Right atrium auricular region (tissue), 2 donors: ENCODE data around the gene DEPDC1. TPM values are rescaled to one million over a fixed set of nuclear protein-coding genes. Genes with fewer than 3 reads are reported as not detected.

ENCODE experiments used
- DNase-seq: peaks from one replicate; pipeline ENCODE4 v3.0.0-alpha.2; 2019; ENCODE audit warnings: low spot score
- H3K27ac ChIP-seq, 2 donors: fragments of 200-600 bp; sonication (generic); 1 replicate in 1 of 2; 2 replicates in 1 of 2; pipeline ENCODE4 v1.5.1; 2016 to 2019
- H3K27me3 ChIP-seq, 2 donors: fragments of 200-600 bp; sonication (generic); one replicate each; pipeline versions ENCODE4 v1.5.1 to v1.6.0; 2017 to 2019
- H3K36me3 ChIP-seq: fragments of 200-600 bp; sonication (generic); one replicate; pipeline ENCODE4 v1.5.1; 2016
- H3K4me1 ChIP-seq, 2 donors: fragments of 200-600 bp; sonication (generic); one replicate each; pipeline versions ENCODE4 v1.5.1 to v1.6.0; 2017 to 2019
- H3K4me3 ChIP-seq, 2 donors: fragments of 200-600 bp; sonication (generic); 1 replicate in 1 of 2; 2 replicates in 1 of 2; pipeline ENCODE4 v1.5.1; 2017 to 2019; ENCODE audit warnings: mild to moderate bottlenecking in 1 of 2, moderate library complexity in 1 of 2
- H3K9me3 ChIP-seq, 2 donors: fragments of 200-600 bp; sonication (generic); one replicate each; pipeline ENCODE4 v1.5.1; 2019
- total RNA-seq, 2 donors: library from RNA; depleted of rRNA; stranded (reverse); fragments of >200 nt; gene quantifications; one replicate each; pipeline ENCODE4 v1.1.0, GENCODE V29; 2016
- TF ChIP-seq, protein P1 (sequence below), 2 donors: fragments of 200-600 bp; sonication (generic); IDR thresholded peaks; one replicate each; pipeline ENCODE4 v1.5.1; 2019; ENCODE audit warnings: antibody characterized with exemption in 2 of 2

The DEPDC1 gene
- total RNA-seq, 2 donors from 2014 or later, result 1.4 TPM; not detected in 1

DNA sequence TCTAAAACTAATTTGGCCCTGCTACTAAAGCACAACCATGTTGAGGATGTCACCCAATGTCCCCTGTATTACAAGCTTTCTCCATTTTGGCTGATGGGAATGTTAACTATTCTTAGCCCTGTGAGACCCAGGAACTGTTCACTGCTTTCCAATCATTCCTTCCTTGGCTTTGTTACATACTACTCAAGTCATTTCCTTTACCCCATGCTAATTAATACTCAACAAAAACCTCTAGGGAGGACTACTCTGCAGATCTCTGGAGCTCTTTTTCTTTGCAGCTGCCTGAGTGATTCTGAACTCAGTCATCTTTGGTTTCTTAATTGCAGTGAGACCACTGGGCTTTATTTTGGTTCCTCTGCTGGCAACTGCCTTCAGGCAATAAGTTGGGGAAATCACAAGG lies 23.8 kb downstream of the DEPDC1 start:
- TF ChIP-seq, protein P1, sequence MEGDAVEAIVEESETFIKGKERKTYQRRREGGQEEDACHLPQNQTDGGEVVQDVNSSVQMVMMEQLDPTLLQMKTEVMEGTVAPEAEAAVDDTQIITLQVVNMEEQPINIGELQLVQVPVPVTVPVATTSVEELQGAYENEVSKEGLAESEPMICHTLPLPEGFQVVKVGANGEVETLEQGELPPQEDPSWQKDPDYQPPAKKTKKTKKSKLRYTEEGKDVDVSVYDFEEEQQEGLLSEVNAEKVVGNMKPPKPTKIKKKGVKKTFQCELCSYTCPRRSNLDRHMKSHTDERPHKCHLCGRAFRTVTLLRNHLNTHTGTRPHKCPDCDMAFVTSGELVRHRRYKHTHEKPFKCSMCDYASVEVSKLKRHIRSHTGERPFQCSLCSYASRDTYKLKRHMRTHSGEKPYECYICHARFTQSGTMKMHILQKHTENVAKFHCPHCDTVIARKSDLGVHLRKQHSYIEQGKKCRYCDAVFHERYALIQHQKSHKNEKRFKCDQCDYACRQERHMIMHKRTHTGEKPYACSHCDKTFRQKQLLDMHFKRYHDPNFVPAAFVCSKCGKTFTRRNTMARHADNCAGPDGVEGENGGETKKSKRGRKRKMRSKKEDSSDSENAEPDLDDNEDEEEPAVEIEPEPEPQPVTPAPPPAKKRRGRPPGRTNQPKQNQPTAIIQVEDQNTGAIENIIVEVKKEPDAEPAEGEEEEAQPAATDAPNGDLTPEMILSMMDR (IDR thresholded peaks at IDR 0.05), result no peak
- Histone ChIP-seq H3K27ac (no peak overlapping the region), H3K27me3 (no peaks in the 10 kb centered on the region), H3K36me3 (no peaks in the 10 kb centered on the region), H3K4me1 (no peaks in the 10 kb centered on the region), H3K9me3 (peaks cover 0 to 5% of the 10 kb centered on the region in 2 donors), H3K4me3 (no peak overlapping the region)
- DNase-seq, result no peak

DNA sequence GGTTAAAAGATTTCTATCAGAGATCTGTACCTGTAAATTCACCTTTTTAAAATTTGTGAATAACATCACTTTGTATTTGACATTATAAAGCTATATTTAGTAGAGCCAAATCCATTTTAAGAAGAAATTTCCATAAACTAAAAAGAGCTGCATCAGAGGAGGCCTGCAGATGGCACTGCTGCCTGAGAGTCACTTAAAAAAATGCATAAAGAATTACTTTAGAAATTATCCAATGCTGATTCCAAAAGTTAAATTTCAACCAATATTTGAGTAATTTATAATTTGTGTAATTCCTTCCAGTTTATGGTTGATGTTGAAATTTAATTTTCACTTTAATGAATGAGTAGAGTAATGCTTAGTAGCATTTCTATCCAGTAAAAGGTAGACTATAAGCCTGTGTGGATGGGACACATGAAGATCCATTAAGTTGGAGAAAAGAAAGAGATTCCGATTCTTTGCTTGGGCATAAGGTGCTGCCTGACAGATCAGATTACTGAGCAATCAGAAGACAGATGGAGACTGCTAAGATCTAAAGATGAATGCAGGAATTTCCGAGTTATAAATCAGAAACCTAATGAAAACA lies 26.4 kb downstream of the DEPDC1 start:
- Histone ChIP-seq H3K27ac (no peak overlapping the region), H3K4me3 (no peak overlapping the region), H3K27me3 (no peaks in the 10 kb centered on the region), H3K9me3 (peaks cover 0 to 5% of the 10 kb centered on the region in 2 donors), H3K36me3 (no peaks in the 10 kb centered on the region), H3K4me1 (no peaks in the 10 kb centered on the region)
- TF ChIP-seq, protein P1 (IDR thresholded peaks at IDR 0.05), result peak in 1 of 2 donors; percentile 64
- DNase-seq, result no peak

DNA sequence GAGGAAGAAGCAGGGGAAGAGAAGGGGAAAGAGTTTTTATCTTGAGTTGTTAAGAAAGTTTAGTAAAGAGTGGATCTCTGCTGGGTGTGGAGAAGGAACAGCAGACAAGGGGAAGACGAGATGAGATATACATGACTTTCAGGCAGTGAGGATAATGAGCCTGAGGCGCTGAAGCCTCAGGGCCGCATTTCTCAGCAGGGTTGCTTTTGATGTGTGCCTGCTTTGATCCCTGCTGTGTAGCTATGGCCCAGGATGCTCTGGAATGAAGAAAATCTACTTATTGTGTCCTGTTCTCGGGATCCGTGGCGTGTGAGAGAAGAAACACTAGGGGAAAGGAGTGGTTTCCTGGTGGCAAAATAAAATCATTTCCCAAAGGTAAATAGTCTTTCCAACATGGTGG lies 32.0 kb downstream of the DEPDC1 start:
- Histone ChIP-seq H3K27ac (no peak overlapping the region), H3K9me3 (peaks cover 0 to 13% of the 10 kb centered on the region in 2 donors), H3K27me3 (no peaks in the 10 kb centered on the region), H3K4me1 (no peaks in the 10 kb centered on the region), H3K4me3 (no peak overlapping the region), H3K36me3 (no peaks in the 10 kb centered on the region)
- DNase-seq, result no peak
- TF ChIP-seq, protein P1 (IDR thresholded peaks at IDR 0.05), result no peak

DNA sequence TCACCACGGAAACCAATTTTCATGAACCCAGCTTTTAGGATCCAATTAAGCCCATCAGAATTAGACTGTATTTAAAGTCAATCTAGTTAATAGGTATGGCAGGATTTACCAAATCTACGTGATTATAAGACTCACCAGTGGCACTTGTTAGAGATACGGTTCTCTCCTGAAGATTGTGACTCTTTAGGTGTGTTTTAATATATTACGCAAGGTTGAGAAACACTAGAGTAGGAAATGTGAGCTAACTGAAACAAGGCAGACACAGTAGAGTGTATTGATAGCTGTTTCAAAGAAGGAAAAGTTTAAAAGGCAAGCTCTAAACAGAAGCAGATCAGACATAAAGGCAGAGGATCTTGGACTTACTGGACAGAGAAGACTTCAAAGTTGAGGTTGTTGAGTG lies 35.9 kb downstream of the DEPDC1 start:
- no peak overlapping the region for H3K4me3 ChIP-seq
- H3K9me3 ChIP-seq, result peaks cover 0 to 13% of the 10 kb centered on the region in 2 donors
- H3K27ac ChIP-seq, result no peak overlapping the region
- H3K4me1 ChIP-seq, result no peaks in the 10 kb centered on the region
- no peaks in the 10 kb centered on the region for H3K36me3 ChIP-seq
- TF ChIP-seq, protein P1 (IDR thresholded peaks at IDR 0.05), result no peak
- no peak for DNase-seq
- H3K27me3 ChIP-seq, result no peaks in the 10 kb centered on the region

DNA sequence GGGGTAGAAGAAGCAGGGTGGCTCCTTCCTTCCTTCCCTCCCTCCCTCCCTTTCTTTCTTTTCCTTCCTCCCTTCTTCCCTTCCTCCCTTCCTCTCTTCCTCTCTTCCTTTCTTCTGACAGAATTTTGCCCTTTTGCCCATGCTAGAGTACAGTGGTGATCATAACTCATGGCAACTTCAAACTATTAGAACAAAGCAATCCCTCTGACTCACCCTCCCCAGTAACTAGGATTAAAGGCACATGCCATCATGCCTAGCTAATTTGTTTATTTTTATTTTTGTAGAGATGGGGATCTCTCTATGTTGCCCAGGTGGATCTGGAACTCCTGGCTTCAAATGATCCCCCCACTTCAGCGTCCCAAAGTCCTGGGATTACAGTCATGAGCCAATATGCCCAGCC lies 37.1 kb downstream of the DEPDC1 start:
- TF ChIP-seq, protein P1 (IDR thresholded peaks at IDR 0.05), result no peak
- Histone ChIP-seq H3K4me1 (no peaks in the 10 kb centered on the region), H3K27ac (no peak overlapping the region), H3K4me3 (no peak overlapping the region), H3K36me3 (no peaks in the 10 kb centered on the region), H3K9me3 (peaks cover 0 to 13% of the 10 kb centered on the region in 2 donors), H3K27me3 (no peaks in the 10 kb centered on the region)
- no peak for DNase-seq

DNA sequence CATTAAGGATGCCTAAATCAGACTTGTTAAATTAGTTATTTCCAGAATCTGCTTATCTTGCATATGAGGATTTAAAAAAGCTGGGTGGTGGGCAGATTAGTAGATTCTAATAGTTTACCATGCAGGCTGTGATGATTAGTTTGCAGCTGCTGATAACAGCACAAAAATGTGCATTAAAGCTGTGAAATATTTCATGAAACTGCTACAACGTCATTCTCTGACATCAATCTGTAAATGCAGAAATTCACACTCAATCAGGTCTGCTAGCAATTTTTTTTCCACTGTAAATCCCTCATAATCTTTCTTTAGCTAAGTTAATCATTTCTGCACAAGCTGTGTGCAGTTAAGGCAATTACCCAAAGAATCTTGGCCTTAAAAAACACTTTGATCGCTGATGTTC lies 37.8 kb downstream of the DEPDC1 start:
- no peak overlapping the region for H3K27ac ChIP-seq
- TF ChIP-seq, protein P1 (IDR thresholded peaks at IDR 0.05), result no peak
- peaks cover 0 to 10% of the 10 kb centered on the region in 2 donors for H3K9me3 ChIP-seq
- H3K36me3 ChIP-seq, result no peaks in the 10 kb centered on the region
- DNase-seq, result no peak
- H3K27me3 ChIP-seq, result no peaks in the 10 kb centered on the region
- H3K4me1 ChIP-seq, result no peaks in the 10 kb centered on the region
- no peak overlapping the region for H3K4me3 ChIP-seq
